Fibroblast of lung (primary cell): ENCODE measurements around the gene SIK2. TPM values are rescaled to one million over a fixed set of nuclear protein-coding genes. Genes with fewer than 3 reads are reported as not detected.

Experiments
- DNase-seq, 2 donors: peaks; one replicate each; pipeline versions ENCODE4 v3.0.0 to v3.0.0-alpha.2; 2010; ENCODE audit warnings: low read depth in 2 of 2
- H2AFZ ChIP-seq: 2 replicates; pipeline ENCODE4 v1.5.1; 2012; ENCODE audit warnings: low read length, control low read depth, inconsistent platforms
- H3K27ac ChIP-seq: 2 replicates; pipeline ENCODE4 v1.5.1; 2011; ENCODE audit warnings: low read length, control low read depth; ENCODE audit not compliant: insufficient read depth
- H3K27me3 ChIP-seq: 2 replicates; pipeline ENCODE4 v1.5.1; 2011; ENCODE audit warnings: mild to moderate bottlenecking, low read length; ENCODE audit not compliant: control insufficient read depth, insufficient read depth
- H3K36me3 ChIP-seq: 2 replicates; pipeline ENCODE4 v1.5.1; 2011; ENCODE audit warnings: low read length; ENCODE audit not compliant: control insufficient read depth, insufficient read depth
- H3K4me1 ChIP-seq: 2 replicates; pipeline ENCODE4 v1.5.1; 2011; ENCODE audit warnings: low read length; ENCODE audit not compliant: control insufficient read depth, insufficient read depth; ENCODE audit errors: extremely low read depth
- H3K4me2 ChIP-seq: 2 replicates; pipeline ENCODE4 v1.5.1; 2011; ENCODE audit warnings: low read length, control low read depth; ENCODE audit not compliant: insufficient read depth; ENCODE audit errors: extremely low read depth
- H3K4me3 ChIP-seq, 4 experiments: fragments of 200-600 bp in 1 of 4; sonication (generic) in 1 of 4; replicated peaks in 1 of 4; 2 replicates each; pipeline ENCODE4 v1.5.1; 2011 to 2016; ENCODE audit warnings: low read length in 4 of 4, low read depth in 3 of 4, mild to moderate bottlenecking in 3 of 4, control low read depth in 2 of 4, inconsistent platforms in 1 of 4, mixed read lengths in 1 of 4; ENCODE audit not compliant: insufficient read depth in 1 of 4; ENCODE audit errors: control extremely low read depth in 1 of 4
- H3K79me2 ChIP-seq: 2 replicates; pipeline ENCODE4 v1.5.1; 2012; ENCODE audit warnings: mild to moderate bottlenecking, low read length, inconsistent platforms; ENCODE audit not compliant: control insufficient read depth, insufficient read depth
- H3K9ac ChIP-seq: 2 replicates; pipeline ENCODE4 v1.5.1; 2011; ENCODE audit warnings: mild to moderate bottlenecking, low read length, control low read depth; ENCODE audit not compliant: insufficient read depth
- H3K9me3 ChIP-seq: 2 replicates; pipeline ENCODE4 v1.5.1; 2012; ENCODE audit warnings: low read depth, low read length; ENCODE audit not compliant: control insufficient read depth, insufficient read depth
- H4K20me1 ChIP-seq: 2 replicates; pipeline ENCODE4 v1.5.1; 2011; ENCODE audit warnings: low read length; ENCODE audit not compliant: control insufficient read depth, insufficient read depth; ENCODE audit errors: extremely low read depth
- EZH2 ChIP-seq: IDR thresholded peaks from 2 replicates; pipeline ENCODE4 v1.5.1; 2012; ENCODE audit warnings: low read length, control low read depth, mild to moderate bottlenecking; ENCODE audit errors: missing control alignments
- polyA plus RNA-seq, 2 donors: library from polyadenylated mRNA; depleted of rRNA in 1 of 2; stranded (reverse) in 1 of 2; unstranded in 1 of 2; fragments of >200 nt; gene quantifications; 2 replicates each; pipeline ENCODE4 v1.2.1, GENCODE V29; 2011 to 2012; ENCODE audit warnings: missing spikeins in 1 of 2
- total RNA-seq: library from RNA; depleted of rRNA; stranded (reverse); fragments of >200 nt; gene quantifications from 2 replicates; pipeline ENCODE4 v1.2.1, GENCODE V29; 2014
- TF ChIP-seq, protein P1 (sequence below), 2 donors: IDR thresholded peaks in 1 of 2; conservative IDR thresholded peaks in 1 of 2; 1 replicate in 1 of 2; 2 replicates in 1 of 2; pipeline ENCODE4 v1.5.1; 2011 to 2012; ENCODE audit warnings: low read length in 2 of 2, control low read depth in 1 of 2, inconsistent platforms in 1 of 2, low read depth in 1 of 2, mild to moderate bottlenecking in 1 of 2

The SIK2 gene
- total and polyA plus RNA-seq, 2 donors (not counting 1 experiment from before 2014, with no cell fraction given), result 16.3 to 19.3 TPM

DNA sequence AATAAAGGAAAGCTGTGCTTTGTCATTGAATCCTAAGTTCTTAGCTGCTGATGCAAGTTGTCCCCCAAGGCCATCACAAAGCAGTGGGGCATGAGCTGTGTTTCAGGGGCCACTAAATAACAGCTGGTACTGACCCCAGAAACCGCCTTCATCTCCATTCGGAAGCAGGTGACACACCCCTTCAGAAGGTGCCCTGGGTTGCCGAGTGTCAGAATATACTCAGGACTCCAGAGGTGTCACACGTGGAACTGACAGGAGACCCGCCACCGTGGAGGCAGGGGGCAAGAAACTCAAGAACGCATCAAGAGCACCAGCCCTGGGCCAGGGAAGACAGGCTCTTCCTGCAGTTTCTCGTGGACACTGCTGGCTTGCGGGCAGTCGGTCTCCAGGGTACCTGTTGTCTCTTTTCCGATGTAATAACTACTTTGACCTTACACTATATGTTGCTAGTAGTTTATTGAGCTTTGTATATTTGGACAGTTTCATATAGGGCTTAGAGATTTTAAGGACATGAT lies 122.4 kb downstream of the SIK2 start:
- Histone ChIP-seq H3K36me3 (peaks cover 20% of the 10 kb centered on the region), H3K4me3 (no peak overlapping the region), H4K20me1 (no peaks in the 10 kb centered on the region), H3K9ac (no peak overlapping the region), H3K79me2 (no peaks in the 10 kb centered on the region), H3K27ac (no peak overlapping the region), H3K4me1 (peaks cover 4% of the 10 kb centered on the region), H3K9me3 (no peaks in the 10 kb centered on the region), H3K4me2 (no peak overlapping the region), H3K27me3 (no peaks in the 10 kb centered on the region), H2AFZ (no peak overlapping the region)
- DNase-seq, result no peak
- TF ChIP-seq, protein P1, sequence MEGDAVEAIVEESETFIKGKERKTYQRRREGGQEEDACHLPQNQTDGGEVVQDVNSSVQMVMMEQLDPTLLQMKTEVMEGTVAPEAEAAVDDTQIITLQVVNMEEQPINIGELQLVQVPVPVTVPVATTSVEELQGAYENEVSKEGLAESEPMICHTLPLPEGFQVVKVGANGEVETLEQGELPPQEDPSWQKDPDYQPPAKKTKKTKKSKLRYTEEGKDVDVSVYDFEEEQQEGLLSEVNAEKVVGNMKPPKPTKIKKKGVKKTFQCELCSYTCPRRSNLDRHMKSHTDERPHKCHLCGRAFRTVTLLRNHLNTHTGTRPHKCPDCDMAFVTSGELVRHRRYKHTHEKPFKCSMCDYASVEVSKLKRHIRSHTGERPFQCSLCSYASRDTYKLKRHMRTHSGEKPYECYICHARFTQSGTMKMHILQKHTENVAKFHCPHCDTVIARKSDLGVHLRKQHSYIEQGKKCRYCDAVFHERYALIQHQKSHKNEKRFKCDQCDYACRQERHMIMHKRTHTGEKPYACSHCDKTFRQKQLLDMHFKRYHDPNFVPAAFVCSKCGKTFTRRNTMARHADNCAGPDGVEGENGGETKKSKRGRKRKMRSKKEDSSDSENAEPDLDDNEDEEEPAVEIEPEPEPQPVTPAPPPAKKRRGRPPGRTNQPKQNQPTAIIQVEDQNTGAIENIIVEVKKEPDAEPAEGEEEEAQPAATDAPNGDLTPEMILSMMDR (conservative IDR thresholded peaks at IDR 0.05 in 1 of 2, IDR thresholded peaks at IDR 0.05 in 1 of 2; ENCODE audit: low read depth in 1 of 2, low read length in 2 of 2), result no peak
- TF ChIP-seq EZH2, result no peak

DNA sequence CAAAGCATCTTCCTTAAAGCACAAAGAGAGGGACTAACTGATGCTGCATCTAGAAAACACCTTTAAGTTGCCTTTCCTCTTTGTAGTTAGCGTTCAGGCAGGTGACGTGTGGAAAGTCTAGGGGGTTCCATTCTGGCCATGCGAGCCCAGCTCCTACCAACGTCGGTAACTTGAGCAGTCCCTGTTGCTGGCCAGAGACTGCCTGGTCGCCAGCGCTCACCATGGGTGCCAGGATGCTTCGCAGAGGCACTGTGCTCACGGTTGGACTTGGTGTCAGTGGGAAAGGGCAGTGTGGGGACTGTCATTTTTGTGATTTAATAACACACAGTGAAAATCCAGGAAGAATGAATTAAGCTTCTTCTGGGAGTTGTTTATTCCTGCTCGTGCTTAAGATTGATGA lies 123.4 kb downstream of the SIK2 start:
- no peaks in the 10 kb centered on the region for H3K79me2 ChIP-seq
- H3K4me2 ChIP-seq, result no peak overlapping the region
- H2AFZ ChIP-seq, result no peak overlapping the region
- H3K27me3 ChIP-seq, result no peaks in the 10 kb centered on the region
- H3K36me3 ChIP-seq, result peaks cover 12% of the 10 kb centered on the region
- no peak overlapping the region for H3K4me3 ChIP-seq
- no peak overlapping the region for H3K27ac ChIP-seq
- no peak for DNase-seq
- peaks cover 5% of the 10 kb centered on the region for H3K4me1 ChIP-seq
- TF ChIP-seq, protein P1 (conservative IDR thresholded peaks at IDR 0.05 in 1 of 2, IDR thresholded peaks at IDR 0.05 in 1 of 2; ENCODE audit: low read depth in 1 of 2, low read length in 2 of 2), result no peak
- no peak for TF ChIP-seq EZH2
- no peaks in the 10 kb centered on the region for H3K9me3 ChIP-seq
- no peak overlapping the region for H3K9ac ChIP-seq
- no peaks in the 10 kb centered on the region for H4K20me1 ChIP-seq

DNA sequence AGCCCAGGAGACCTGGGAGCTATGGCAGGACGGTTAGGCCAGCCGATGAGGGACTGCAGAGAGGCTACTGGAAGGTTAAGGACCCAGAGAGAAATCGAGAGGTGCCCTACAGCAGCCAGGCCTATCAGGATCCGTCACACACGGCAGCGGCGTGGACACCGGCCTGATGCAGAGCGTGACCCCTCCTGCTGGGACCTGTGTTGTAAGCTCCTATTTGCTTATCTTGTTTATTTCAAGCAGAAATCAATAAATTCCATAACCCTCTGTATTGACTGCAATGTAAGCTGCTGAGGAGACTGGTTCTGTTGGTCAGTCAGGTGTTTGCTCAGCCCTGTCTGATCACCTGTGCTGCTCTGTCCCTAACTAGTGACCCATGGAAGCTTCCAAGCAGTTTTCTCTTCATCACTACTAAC lies 124.1 kb downstream of the SIK2 start:
- H4K20me1 ChIP-seq, result no peaks in the 10 kb centered on the region
- H3K4me2 ChIP-seq, result no peak overlapping the region
- peaks cover 12% of the 10 kb centered on the region for H3K36me3 ChIP-seq
- peaks cover 5% of the 10 kb centered on the region for H3K4me1 ChIP-seq
- H2AFZ ChIP-seq, result no peak overlapping the region
- DNase-seq, result no peak
- no peak overlapping the region for H3K9ac ChIP-seq
- TF ChIP-seq, protein P1 (conservative IDR thresholded peaks at IDR 0.05 in 1 of 2, IDR thresholded peaks at IDR 0.05 in 1 of 2; ENCODE audit: low read depth in 1 of 2, low read length in 2 of 2), result no peak
- no peak for TF ChIP-seq EZH2
- no peak overlapping the region for H3K27ac ChIP-seq
- no peak overlapping the region for H3K4me3 ChIP-seq
- H3K79me2 ChIP-seq, result no peaks in the 10 kb centered on the region
- H3K27me3 ChIP-seq, result no peaks in the 10 kb centered on the region
- no peaks in the 10 kb centered on the region for H3K9me3 ChIP-seq
